Measurements from ENCODE around the gene PDZRN4. TPM values are rescaled to one million over a fixed set of nuclear protein-coding genes. Genes with fewer than 3 reads are reported as not detected.

The PDZRN4 gene
- total RNA-seq, 4 donors from 2014 or later: 0.54 to 2.9 (median 1.1) TPM

- Histone ChIP-seq H3K27ac (no peak overlapping the region), H3K4me3 (replicated peaks in 1 of 3) (no peak overlapping the region), H3K36me3 (no peaks in the 10 kb centered on the region), H3K9me3 (no peaks in the 10 kb centered on the region), H3K4me1 (no peaks in the 10 kb centered on the region), H3K27me3 (no peaks in the 10 kb centered on the region)
- intact Hi-C loops (cut with DNase I): no loop called here
- TF ChIP-seq CTCF (IDR thresholded peaks at IDR 0.05) (no peak), POLR2A (IDR thresholded peaks at IDR 0.05) (no peak)
- 71 to 75% methylated on average over 2 of the region's 2 CpGs for WGBS, 2 donors
- no peak for DNase-seq
Observed at GRCh38 chr12:41486718-41487117, 298.6 kb downstream of the PDZRN4 start.

GRCh38 chr12:41496009-41496408 lies 307.9 kb downstream of the PDZRN4 start:
- Histone ChIP-seq H3K36me3 (no peaks in the 10 kb centered on the region), H3K4me1 (no peaks in the 10 kb centered on the region), H3K4me3 (replicated peaks in 1 of 3) (no peak overlapping the region), H3K9me3 (no peaks in the 10 kb centered on the region), H3K27ac (no peak overlapping the region), H3K27me3 (no peaks in the 10 kb centered on the region)
- WGBS, 2 donors: 48% methylated on average over 4 of the region's 4 CpGs
- intact Hi-C loops (cut with DNase I): no loop called here
- DNase-seq: no peak
- TF ChIP-seq CTCF (IDR thresholded peaks at IDR 0.05) (no peak), POLR2A (IDR thresholded peaks at IDR 0.05) (no peak)

- H3K4me1 ChIP-seq: no peaks in the 10 kb centered on the region
- DNase-seq: no peak
- intact Hi-C loops (cut with DNase I): no loop called here
- H3K27me3 ChIP-seq: no peaks in the 10 kb centered on the region
- H3K9me3 ChIP-seq: no peaks in the 10 kb centered on the region
- no peak overlapping the region for H3K27ac ChIP-seq
- no peaks in the 10 kb centered on the region for H3K36me3 ChIP-seq
- H3K4me3 ChIP-seq (replicated peaks in 1 of 3): no peak overlapping the region
- 75 to 80% methylated on average over 2 of the region's 2 CpGs for WGBS, 2 donors
- TF ChIP-seq POLR2A (IDR thresholded peaks at IDR 0.05) (no peak), CTCF (IDR thresholded peaks at IDR 0.05) (no peak)
Observed at GRCh38 chr12:41497409-41497808, 309.3 kb downstream of the PDZRN4 start.

- Histone ChIP-seq H3K27me3 (no peaks in the 10 kb centered on the region), H3K4me3 (replicated peaks in 1 of 3) (no peak overlapping the region), H3K27ac (no peak overlapping the region), H3K9me3 (no peaks in the 10 kb centered on the region), H3K4me1 (no peaks in the 10 kb centered on the region), H3K36me3 (no peaks in the 10 kb centered on the region)
- no peak for DNase-seq
- intact Hi-C loops (cut with DNase I): no loop called here
- 93 to 95% methylated on average over 6 of the region's 6 CpGs for WGBS, 2 donors
- TF ChIP-seq POLR2A (IDR thresholded peaks at IDR 0.05): no peak
- TF ChIP-seq CTCF (IDR thresholded peaks at IDR 0.05): no peak
Observed at GRCh38 chr12:41504976-41505375, 316.9 kb downstream of the PDZRN4 start.

- H3K36me3 ChIP-seq: no peaks in the 10 kb centered on the region
- no peak overlapping the region for H3K27ac ChIP-seq
- 70 to 80% methylated on average over 3 of the region's 3 CpGs for WGBS, 2 donors
- intact Hi-C loops (cut with DNase I): no loop called here
- TF ChIP-seq POLR2A (IDR thresholded peaks at IDR 0.05): no peak
- no peak for TF ChIP-seq CTCF (IDR thresholded peaks at IDR 0.05)
- H3K27me3 ChIP-seq: no peaks in the 10 kb centered on the region
- H3K4me3 ChIP-seq (replicated peaks in 1 of 3): no peak overlapping the region
- no peak for DNase-seq
- H3K9me3 ChIP-seq: no peaks in the 10 kb centered on the region
- no peaks in the 10 kb centered on the region for H3K4me1 ChIP-seq
Observed at GRCh38 chr12:41507286-41507685, 319.2 kb downstream of the PDZRN4 start.

All from thyroid gland (tissue), 4 donors.